HEK293 (cell line): ENCODE measurements around the gene CLTCL1.
A peak's percentile ranks its signal among the peaks of the same experiment; 100 is the strongest.

Experiments used
- CTCF ChIA-PET: fragments of 350-600 bp; formaldehyde crosslinking; extraction: SDS; loops from one replicate; lab custom pipeline; 2021; ENCODE audit warnings: antibody characterized with exemption; lab: Yijun Ruan, JAX
- POLR2A ChIA-PET: fragments of 300-600 bp; formaldehyde crosslinking; extraction: SDS; loops from one replicate; lab custom pipeline; 2020; ENCODE audit warnings: antibody characterized with exemption, inconsistent platforms; lab: Yijun Ruan, JAX
- H3K27ac ChIP-seq: fragments of 200-500 bp; sonication (Bioruptor generic); 2 replicates; pipeline ENCODE4 v1.5.1; 2014; ENCODE audit warnings: low read depth, low read length, control low read depth, inconsistent platforms; ENCODE audit errors: extremely low read depth
- H3K36me3 ChIP-seq, 2 experiments: fragments of 200-500 bp in 1 of 2; sonication (Bioruptor generic) in 1 of 2; 1 replicate in 1 of 2; 2 replicates in 1 of 2; pipeline ENCODE4 v1.5.1; 2014 to 2017; ENCODE audit warnings: inconsistent platforms in 2 of 2, low read length in 2 of 2; ENCODE audit not compliant: control insufficient read depth in 2 of 2, insufficient read depth in 1 of 2
- H3K4me1 ChIP-seq: fragments of 200-500 bp; sonication (Bioruptor generic); 2 replicates; pipeline ENCODE4 v1.5.1; 2014; ENCODE audit warnings: mild to moderate bottlenecking, low read length, inconsistent platforms; ENCODE audit not compliant: control insufficient read depth, insufficient read depth
- H3K4me3 ChIP-seq: 2 replicates; pipeline ENCODE4 v1.5.1; 2011; ENCODE audit warnings: low read depth, mild to moderate bottlenecking, control low read depth, low read length, moderate library complexity
- H3K9me3 ChIP-seq: fragments of 200-500 bp; sonication (Bioruptor generic); 2 replicates; pipeline ENCODE4 v1.5.1; 2014; ENCODE audit warnings: low read depth, low read length, inconsistent platforms; ENCODE audit not compliant: control insufficient read depth, insufficient read depth
- EGR2 ChIP-seq: fragments of 450-650 bp; formaldehyde crosslinking; IDR thresholded peaks from 2 replicates; pipeline ENCODE4 v1.5.1; 2016; ENCODE audit warnings: low read depth, missing biosample characterization, missing genetic modification characterization
- GLIS1 ChIP-seq: fragments of 450-650 bp; formaldehyde crosslinking; IDR thresholded peaks from 2 replicates; pipeline ENCODE4 v1.5.1; 2016; ENCODE audit warnings: missing biosample characterization, missing genetic modification characterization
- GLIS2 ChIP-seq: fragments of 450-650 bp; formaldehyde crosslinking; IDR thresholded peaks from 2 replicates; pipeline ENCODE4 v1.5.1; 2016; ENCODE audit warnings: missing biosample characterization, missing genetic modification characterization
- KLF8 ChIP-seq: fragments of 450-650 bp; formaldehyde crosslinking; IDR thresholded peaks from 2 replicates; pipeline ENCODE4 v1.5.1; 2016; ENCODE audit warnings: missing biosample characterization, missing genetic modification characterization
- OSR2 ChIP-seq: fragments of 450-650 bp; formaldehyde crosslinking; IDR thresholded peaks from 2 replicates; pipeline ENCODE4 v1.5.1; 2016; ENCODE audit warnings: missing biosample characterization, missing genetic modification characterization
- REPIN1 ChIP-seq: fragments of 450-650 bp; formaldehyde crosslinking; IDR thresholded peaks from 2 replicates; pipeline ENCODE4 v1.5.1; 2017; ENCODE audit warnings: missing biosample characterization, missing genetic modification characterization, low read depth
- SALL2 ChIP-seq: fragments of 450-650 bp; formaldehyde crosslinking; IDR thresholded peaks from 2 replicates; pipeline ENCODE4 v1.5.0; 2017; ENCODE audit warnings: missing biosample characterization, mild to moderate bottlenecking, missing genetic modification characterization, borderline replicate concordance
- TCF7L2 ChIP-seq: IDR thresholded peaks from 2 replicates; pipeline ENCODE4 v1.6.1; 2011; ENCODE audit warnings: low read depth, mild to moderate bottlenecking, inconsistent platforms, low read length, moderate library complexity, borderline replicate concordance
- ZFP37 ChIP-seq: fragments of 450-650 bp; formaldehyde crosslinking; IDR thresholded peaks from 2 replicates; pipeline ENCODE4 v1.5.1; 2016; ENCODE audit warnings: missing biosample characterization, missing genetic modification characterization
- ZIC2 ChIP-seq: fragments of 450-650 bp; formaldehyde crosslinking; IDR thresholded peaks from 2 replicates; pipeline ENCODE4 v1.5.1; 2016; ENCODE audit warnings: missing biosample characterization, missing genetic modification characterization
- ZNF10 ChIP-seq: fragments of 450-650 bp; formaldehyde crosslinking; IDR thresholded peaks from 2 replicates; pipeline ENCODE4 v1.5.1; 2017; ENCODE audit warnings: missing biosample characterization, missing genetic modification characterization
- ZNF112 ChIP-seq: fragments of 450-650 bp; formaldehyde crosslinking; IDR thresholded peaks from 2 replicates; pipeline ENCODE4 v1.5.0; 2017; ENCODE audit warnings: missing biosample characterization, missing genetic modification characterization
- ZNF211 ChIP-seq: fragments of 450-650 bp; formaldehyde crosslinking; IDR thresholded peaks from 2 replicates; pipeline ENCODE4 v1.5.1; 2016; ENCODE audit warnings: low read depth, missing biosample characterization, missing genetic modification characterization
- ZNF248 ChIP-seq: fragments of 450-650 bp; formaldehyde crosslinking; IDR thresholded peaks from 2 replicates; pipeline ENCODE4 v1.5.1; 2017; ENCODE audit warnings: missing biosample characterization, missing genetic modification characterization
- ZNF292 ChIP-seq: fragments of 450-650 bp; formaldehyde crosslinking; IDR thresholded peaks from 2 replicates; pipeline ENCODE4 v1.5.1; 2016; ENCODE audit warnings: low read depth, missing biosample characterization, missing genetic modification characterization, borderline replicate concordance
- ZNF37A ChIP-seq: fragments of 450-650 bp; IDR thresholded peaks from 2 replicates; pipeline ENCODE4 v1.5.1; 2018; ENCODE audit warnings: missing biosample characterization, missing genetic modification characterization
- ZNF423 ChIP-seq: fragments of 450-650 bp; formaldehyde crosslinking; IDR thresholded peaks from 2 replicates; pipeline ENCODE4 v1.5.1; 2016; ENCODE audit warnings: missing biosample characterization, missing genetic modification characterization
- ZNF501 ChIP-seq: fragments of 450-650 bp; formaldehyde crosslinking; IDR thresholded peaks from 2 replicates; pipeline ENCODE4 v1.5.1; 2016; ENCODE audit warnings: missing biosample characterization, missing genetic modification characterization
- ZNF626 ChIP-seq: fragments of 450-650 bp; sonication (Bioruptor Pico); formaldehyde crosslinking; IDR thresholded peaks from 2 replicates; pipeline ENCODE4 v1.5.1; 2018; ENCODE audit warnings: missing biosample characterization, missing genetic modification characterization, inconsistent platforms
- ZNF785 ChIP-seq: fragments of 450-650 bp; formaldehyde crosslinking; IDR thresholded peaks from 2 replicates; pipeline ENCODE4 v1.5.1; 2016; ENCODE audit warnings: missing biosample characterization, missing genetic modification characterization
- TF ChIP-seq, protein P1 (sequence below): fragments of 450-650 bp; formaldehyde crosslinking; IDR thresholded peaks from 2 replicates; pipeline ENCODE4 v1.5.1; 2017; ENCODE audit warnings: missing biosample characterization, missing genetic modification characterization
- TF ChIP-seq, protein P2 (sequence below): fragments of 450-650 bp; formaldehyde crosslinking; IDR thresholded peaks from 2 replicates; pipeline ENCODE4 v1.5.1; 2016; ENCODE audit warnings: missing biosample characterization, missing genetic modification characterization
- TF ChIP-seq, protein P3 (sequence below): fragments of 450-650 bp; formaldehyde crosslinking; IDR thresholded peaks from 2 replicates; pipeline ENCODE4 v1.5.1; 2017; ENCODE audit warnings: missing biosample characterization, missing genetic modification characterization

Gene CLTCL1

DNA sequence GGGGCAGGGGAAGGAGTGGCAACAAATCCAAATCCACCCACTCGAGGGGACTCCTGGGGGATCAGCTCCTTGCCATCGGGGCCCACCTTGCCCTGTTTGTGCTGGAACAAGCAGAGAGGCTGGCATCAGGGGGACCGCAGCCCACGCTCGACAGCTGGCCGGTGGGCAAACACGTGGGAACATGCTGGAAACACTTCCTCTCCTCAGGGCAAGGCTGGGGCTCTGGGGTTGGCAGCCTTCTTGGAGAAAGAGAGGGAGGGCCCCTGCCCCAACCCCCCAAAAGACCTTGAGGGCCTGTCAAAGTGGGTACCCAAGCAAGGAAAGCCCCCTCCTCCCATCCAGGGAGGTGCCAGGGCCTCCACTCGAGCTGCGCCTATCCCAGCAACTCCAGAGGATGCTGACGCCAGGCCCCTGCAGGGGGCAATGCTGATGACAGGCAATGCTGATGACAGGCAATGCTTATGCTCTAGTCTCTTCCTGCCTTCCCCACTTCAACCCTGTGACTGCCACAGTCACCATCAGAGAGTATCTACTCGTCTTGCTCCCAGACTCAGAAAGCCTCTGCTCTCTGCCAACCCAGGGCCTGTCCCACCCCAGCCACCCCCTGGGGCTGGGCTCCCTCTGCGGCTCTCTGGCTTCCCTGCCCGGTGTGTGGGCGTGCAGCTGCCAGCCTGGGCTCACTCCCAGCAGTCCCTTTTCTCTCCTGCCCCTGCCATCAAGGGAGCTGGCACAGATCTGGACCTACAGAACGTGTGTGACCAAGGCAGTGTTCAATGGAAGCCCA, 153.1 kb downstream of the CLTCL1 start:
- TF ChIP-seq SALL2 (tag by site-specific recombination) (no peak), EGR2 (no peak), ZFP37 (tag by site-specific recombination) (no peak), ZNF626 (tag by site-specific recombination) (no peak), ZNF112 (tag by site-specific recombination) (no peak), GLIS1 (tag by site-specific recombination) (peak; percentile 82), GLIS2 (tag by site-specific recombination) (peak; percentile 25; the same call in 1 of the 2 replicates), ZIC2 (tag by site-specific recombination) (peak; percentile 23; the same call in 1 of the 2 replicates)
- TF ChIP-seq, protein P1, sequence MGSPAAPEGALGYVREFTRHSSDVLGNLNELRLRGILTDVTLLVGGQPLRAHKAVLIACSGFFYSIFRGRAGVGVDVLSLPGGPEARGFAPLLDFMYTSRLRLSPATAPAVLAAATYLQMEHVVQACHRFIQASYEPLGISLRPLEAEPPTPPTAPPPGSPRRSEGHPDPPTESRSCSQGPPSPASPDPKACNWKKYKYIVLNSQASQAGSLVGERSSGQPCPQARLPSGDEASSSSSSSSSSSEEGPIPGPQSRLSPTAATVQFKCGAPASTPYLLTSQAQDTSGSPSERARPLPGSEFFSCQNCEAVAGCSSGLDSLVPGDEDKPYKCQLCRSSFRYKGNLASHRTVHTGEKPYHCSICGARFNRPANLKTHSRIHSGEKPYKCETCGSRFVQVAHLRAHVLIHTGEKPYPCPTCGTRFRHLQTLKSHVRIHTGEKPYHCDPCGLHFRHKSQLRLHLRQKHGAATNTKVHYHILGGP = no peak
- TF ChIP-seq, protein P2, sequence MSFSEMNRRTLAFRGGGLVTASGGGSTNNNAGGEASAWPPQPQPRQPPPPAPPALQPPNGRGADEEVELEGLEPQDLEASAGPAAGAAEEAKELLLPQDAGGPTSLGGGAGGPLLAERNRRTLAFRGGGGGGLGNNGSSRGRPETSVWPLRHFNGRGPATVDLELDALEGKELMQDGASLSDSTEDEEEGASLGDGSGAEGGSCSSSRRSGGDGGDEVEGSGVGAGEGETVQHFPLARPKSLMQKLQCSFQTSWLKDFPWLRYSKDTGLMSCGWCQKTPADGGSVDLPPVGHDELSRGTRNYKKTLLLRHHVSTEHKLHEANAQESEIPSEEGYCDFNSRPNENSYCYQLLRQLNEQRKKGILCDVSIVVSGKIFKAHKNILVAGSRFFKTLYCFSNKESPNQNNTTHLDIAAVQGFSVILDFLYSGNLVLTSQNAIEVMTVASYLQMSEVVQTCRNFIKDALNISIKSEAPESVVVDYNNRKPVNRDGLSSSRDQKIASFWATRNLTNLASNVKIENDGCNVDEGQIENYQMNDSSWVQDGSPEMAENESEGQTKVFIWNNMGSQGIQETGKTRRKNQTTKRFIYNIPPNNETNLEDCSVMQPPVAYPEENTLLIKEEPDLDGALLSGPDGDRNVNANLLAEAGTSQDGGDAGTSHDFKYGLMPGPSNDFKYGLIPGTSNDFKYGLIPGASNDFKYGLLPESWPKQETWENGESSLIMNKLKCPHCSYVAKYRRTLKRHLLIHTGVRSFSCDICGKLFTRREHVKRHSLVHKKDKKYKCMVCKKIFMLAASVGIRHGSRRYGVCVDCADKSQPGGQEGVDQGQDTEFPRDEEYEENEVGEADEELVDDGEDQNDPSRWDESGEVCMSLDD (tag by site-specific recombination) = no peak
- TF ChIP-seq, all 188 proteins: peak for 3
- H3K9me3 ChIP-seq = no peaks in the 10 kb centered on the region
- H3K4me1 ChIP-seq = no peaks in the 10 kb centered on the region
- H3K36me3 ChIP-seq = peaks cover 15 to 91% of the 10 kb centered on the region in 2 experiments; a peak in 2 of 3 replicates
- H3K4me3 ChIP-seq = no peak overlapping the region
- no peak overlapping the region for H3K27ac ChIP-seq
- POLR2A ChIA-PET = interaction anchor here (1.0 to 1.1 kb wide), 2 partner anchors 36 to 49 kb away, joined by 3 read pairs; no protein-coding TSS in a partner anchor
- CTCF ChIA-PET = interaction anchor here (0.6 to 1.1 kb wide), 4 partner anchors 16 to 492 kb away, joined by 3 to 4 read pairs (median 4); partner anchors contain the start of gene DGCR2

DNA sequence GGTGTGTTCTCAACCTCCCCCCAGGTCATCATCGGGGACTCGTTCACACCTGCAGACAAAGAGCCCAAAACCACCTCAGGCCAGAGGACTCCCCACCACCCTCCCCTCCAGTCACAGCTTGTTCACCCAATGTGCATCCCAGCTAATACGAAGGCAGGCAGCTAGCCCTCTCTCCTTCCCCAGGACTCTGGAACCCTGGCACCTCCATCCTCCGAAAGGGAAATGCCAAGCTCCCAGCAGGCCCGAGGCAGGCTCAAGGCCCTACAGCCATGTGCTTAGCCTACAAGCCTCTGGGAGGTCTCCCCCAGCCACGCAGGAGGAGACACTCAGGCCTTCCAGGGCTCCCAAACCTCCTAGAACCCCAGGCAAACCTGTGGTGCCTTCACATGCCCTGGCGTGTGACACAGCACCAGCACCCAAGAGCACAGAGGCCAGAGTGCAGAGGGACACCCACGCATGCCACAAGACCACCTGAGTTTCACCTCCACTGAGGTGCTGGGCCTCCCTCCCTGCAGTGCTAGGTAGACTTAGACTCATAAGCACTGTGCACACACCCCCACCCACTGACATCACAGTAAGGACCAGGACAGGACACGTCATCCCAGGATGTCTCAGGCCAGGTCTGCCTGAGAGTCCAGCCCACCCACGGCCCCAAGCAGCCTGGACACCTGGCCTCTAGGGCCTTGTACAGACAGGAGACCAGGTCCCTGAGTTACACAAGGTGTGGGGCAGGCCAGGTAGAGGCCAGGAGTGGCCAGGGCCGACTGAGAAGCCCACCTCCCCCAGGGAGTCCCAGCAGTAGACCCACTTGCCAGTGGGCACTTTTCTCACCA, 153.9 kb downstream of the CLTCL1 start:
- no peaks in the 10 kb centered on the region for H3K9me3 ChIP-seq
- peaks cover 12 to 97% of the 10 kb centered on the region in 2 experiments; a peak in 2 of 3 replicates for H3K36me3 ChIP-seq
- H3K27ac ChIP-seq = no peak overlapping the region
- ChIA-PET CTCF (interaction anchor here (1.0 to 1.1 kb wide), 2 partner anchors 16 to 493 kb away, joined by 4 read pairs; partner anchors contain the start of gene DGCR2), POLR2A (interaction anchor here (1.0 to 1.1 kb wide), 2 partner anchors 37 to 48 kb away, joined by 3 read pairs; no protein-coding TSS in a partner anchor)
- H3K4me3 ChIP-seq = no peak overlapping the region
- H3K4me1 ChIP-seq = no peaks in the 10 kb centered on the region
- TF ChIP-seq ZIC2 (tag by site-specific recombination) (peak; percentile 56), ZNF248 (tag by site-specific recombination) (no peak)
- TF ChIP-seq, protein P3, sequence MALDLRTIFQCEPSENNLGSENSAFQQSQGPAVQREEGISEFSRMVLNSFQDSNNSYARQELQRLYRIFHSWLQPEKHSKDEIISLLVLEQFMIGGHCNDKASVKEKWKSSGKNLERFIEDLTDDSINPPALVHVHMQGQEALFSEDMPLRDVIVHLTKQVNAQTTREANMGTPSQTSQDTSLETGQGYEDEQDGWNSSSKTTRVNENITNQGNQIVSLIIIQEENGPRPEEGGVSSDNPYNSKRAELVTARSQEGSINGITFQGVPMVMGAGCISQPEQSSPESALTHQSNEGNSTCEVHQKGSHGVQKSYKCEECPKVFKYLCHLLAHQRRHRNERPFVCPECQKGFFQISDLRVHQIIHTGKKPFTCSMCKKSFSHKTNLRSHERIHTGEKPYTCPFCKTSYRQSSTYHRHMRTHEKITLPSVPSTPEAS (tag by site-specific recombination) = no peak
- TF ChIP-seq, all 188 proteins: peak for 1

DNA sequence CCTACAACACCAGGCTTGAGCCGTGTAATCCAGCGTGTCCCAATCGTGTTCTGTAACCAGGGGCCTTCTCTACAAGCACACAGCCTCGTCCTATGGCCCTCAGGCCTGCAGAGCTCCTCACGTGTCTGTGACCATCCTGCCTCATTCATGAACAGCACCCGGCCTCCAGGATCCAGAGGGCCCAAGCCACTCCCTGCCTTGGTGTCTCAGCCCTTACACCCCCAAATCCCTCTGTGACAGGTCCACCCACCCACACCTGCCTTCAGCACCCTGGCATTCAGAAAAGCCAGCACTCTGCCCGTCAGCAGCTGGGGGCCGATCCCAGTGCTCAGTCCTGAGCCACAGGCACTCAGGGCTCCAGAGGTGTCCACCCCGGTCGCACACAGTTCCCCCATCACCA, 154.6 kb downstream of the CLTCL1 start:
- ChIA-PET POLR2A (interaction anchor here (4.8 kb wide), 1 partner anchor 7 kb away, joined by 26 read pairs; the partner anchor contains the start of gene ESS2), CTCF (no interaction called here)
- TF ChIP-seq OSR2 (tag by site-specific recombination) (no peak), ZNF423 (no peak), ZNF10 (no peak), ZNF292 (tag by site-specific recombination) (no peak), ZNF211 (tag by site-specific recombination) (no peak), ZNF785 (no peak), REPIN1 (tag by site-specific recombination) (no peak), ZNF501 (tag by site-specific recombination) (no peak), KLF8 (tag by site-specific recombination) (no peak), ZNF112 (tag by site-specific recombination) (no peak), TCF7L2 (no peak), ZNF37A (tag by site-specific recombination) (no peak)

More for the DNA sequence above, 154.6 kb downstream of the CLTCL1 start:
- Histone ChIP-seq H3K27ac (no peak overlapping the region), H3K4me1 (no peaks in the 10 kb centered on the region), H3K4me3 (no peak overlapping the region), H3K36me3 (peaks cover 12 to 97% of the 10 kb centered on the region in 2 experiments; a peak in 2 of 3 replicates), H3K9me3 (no peaks in the 10 kb centered on the region)
